DND-41 (cell line): ENCODE measurements around the gene NEURL3.

ENCODE experiments used
- CTCF ChIP-seq: IDR thresholded peaks from 2 replicates; pipeline ENCODE4 v1.5.1; 2012; ENCODE audit warnings: borderline replicate concordance, low read length, moderate library complexity, mild to moderate bottlenecking; ENCODE audit not compliant: poor library complexity, severe bottlenecking; ENCODE audit errors: extremely low read depth
- EZH2 ChIP-seq: IDR thresholded peaks from 3 replicates; pipeline ENCODE4 v1.6.1; 2012; ENCODE audit warnings: borderline replicate concordance, low read depth, mild to moderate bottlenecking, moderate library complexity, low read length, inconsistent platforms; ENCODE audit not compliant: severe bottlenecking

DNA sequence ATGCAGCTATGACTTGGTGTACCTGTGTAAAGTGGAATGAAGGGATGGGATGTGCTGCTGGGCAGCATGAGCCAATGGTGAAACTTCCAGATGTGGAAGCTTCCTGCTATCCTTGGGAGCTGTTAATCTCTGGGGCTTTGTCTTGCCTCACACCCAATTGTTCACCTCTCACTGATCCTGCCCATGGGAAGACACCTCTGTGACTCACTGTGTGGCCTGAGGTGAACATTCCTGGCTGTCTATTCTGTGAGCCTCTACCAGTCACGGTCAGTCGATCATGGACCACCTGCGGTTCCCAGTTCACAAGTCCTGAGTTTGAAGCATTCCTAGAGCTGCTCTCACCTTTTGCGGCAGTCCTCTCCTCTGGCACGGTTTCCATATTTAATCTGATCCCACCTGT, 12.1 kb downstream of the NEURL3 start:
- TF ChIP-seq CTCF (no peak), EZH2 (no peak)
